Measurements from ENCODE around the gene DDX49.

The DDX49 gene

DNA sequence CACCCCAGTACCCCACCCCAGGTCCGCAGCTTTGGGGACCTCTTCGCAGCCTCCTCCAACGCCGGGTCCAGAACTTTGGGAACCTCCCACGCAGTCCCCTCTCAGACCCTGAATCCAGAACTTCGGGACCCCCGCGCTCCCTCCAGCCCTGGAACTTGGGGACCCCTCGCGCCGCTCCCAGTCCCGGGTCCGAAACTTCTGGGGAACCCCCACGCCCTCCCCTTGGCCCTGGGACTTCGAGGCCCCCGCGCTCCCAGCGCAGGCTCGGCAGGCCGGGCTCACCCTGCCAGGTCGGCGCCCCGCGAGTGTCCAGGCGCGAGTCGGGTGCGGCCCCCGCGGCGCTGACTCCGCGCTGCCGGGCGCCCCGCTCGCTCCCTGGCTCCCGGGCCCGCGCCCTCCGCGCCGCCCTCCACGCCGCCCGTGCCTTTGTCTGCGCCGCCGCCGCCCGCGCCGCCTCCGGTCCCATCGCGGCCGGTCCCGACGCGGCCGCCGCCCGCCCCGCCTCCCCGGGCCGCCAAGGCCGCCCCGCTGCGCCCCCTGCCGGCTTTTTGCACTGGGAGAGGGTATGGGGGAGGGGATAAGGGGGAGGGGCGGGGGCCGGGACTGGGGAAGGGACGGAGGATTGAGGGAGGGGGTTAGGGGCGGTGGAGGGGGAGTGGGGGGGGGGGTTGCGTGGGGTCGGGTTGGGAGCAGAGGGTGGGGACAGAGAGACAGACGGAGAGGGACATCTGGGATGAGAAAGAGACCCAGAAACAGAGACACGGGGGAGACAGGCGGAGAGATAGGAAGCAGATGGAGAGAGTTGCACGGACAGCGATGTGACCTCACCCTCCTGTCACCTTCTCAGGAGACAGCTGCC, 21.5 kb downstream of the DDX49 start, which contains the start of gene HOMER3:
Gene HOMER3 (minus strand): TSS at position 449 of the 859 bp plus-strand sequence. CDS start 2,235 bp downstream, outside the sequence.
- CTCF ChIA-PET = interaction anchor here (0.5 to 2.4 kb wide), 3 partner anchors 46 to 338 kb away, joined by 3 to 8 read pairs (median 6); no protein-coding TSS in a partner anchor
- TF ChIP-seq, protein P1, sequence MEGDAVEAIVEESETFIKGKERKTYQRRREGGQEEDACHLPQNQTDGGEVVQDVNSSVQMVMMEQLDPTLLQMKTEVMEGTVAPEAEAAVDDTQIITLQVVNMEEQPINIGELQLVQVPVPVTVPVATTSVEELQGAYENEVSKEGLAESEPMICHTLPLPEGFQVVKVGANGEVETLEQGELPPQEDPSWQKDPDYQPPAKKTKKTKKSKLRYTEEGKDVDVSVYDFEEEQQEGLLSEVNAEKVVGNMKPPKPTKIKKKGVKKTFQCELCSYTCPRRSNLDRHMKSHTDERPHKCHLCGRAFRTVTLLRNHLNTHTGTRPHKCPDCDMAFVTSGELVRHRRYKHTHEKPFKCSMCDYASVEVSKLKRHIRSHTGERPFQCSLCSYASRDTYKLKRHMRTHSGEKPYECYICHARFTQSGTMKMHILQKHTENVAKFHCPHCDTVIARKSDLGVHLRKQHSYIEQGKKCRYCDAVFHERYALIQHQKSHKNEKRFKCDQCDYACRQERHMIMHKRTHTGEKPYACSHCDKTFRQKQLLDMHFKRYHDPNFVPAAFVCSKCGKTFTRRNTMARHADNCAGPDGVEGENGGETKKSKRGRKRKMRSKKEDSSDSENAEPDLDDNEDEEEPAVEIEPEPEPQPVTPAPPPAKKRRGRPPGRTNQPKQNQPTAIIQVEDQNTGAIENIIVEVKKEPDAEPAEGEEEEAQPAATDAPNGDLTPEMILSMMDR (conservative IDR thresholded peaks at IDR 0.05; ENCODE audit: low read depth) = peak; percentile 89
- POLR2A ChIA-PET (ENCODE audit: low non-redundant PET) = no interaction called here
- peak; percentile 92 for DNase-seq (ENCODE audit: low spot score)
- peak within 1 kb of the TSS; percentile 89 for H3K27ac ChIP-seq

DNA sequence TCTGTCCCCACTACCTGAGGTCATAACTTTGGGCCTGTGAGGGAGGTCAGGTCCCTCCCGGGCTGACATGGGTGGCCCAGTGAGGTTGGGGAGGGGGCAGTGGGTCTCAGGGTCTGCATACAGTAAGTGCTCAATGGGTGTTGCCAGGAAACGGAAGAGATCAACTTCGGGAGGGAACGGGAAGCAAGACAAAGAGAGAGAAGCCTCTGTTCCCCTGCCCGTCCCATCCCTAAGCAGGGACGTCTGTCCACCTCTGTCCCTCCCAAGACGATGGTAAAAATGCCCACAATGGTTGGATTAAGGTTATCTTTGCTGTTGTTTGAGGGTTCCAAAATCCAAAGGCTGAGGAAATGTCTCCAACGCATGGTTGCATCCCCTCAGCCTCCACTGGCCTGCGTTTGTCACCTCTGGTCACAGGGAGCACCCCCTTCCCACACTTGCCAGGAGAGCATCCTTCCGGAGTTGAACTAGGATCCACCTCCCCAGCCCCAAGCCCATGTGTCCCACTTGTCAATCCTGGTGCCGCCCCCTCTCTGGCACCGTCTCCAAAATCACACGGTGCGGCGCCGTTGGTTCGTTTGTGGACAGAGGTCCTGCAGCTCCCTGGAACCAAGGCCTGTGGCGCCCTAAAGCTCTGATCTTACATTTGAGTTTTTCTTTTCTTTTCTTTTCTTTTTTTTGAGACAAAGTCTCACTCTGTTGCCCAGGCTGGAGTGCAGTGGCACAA, 22.3 kb downstream of the DDX49 start:
- DNase-seq (ENCODE audit: low spot score) = no peak
- POLR2A ChIA-PET (ENCODE audit: low non-redundant PET) = no interaction called here
- CTCF ChIA-PET = interaction anchor here (0.6 kb wide), 1 partner anchor 45 kb away, joined by 3 read pairs; no protein-coding TSS in a partner anchor
- peak overlapping the region; percentile 89 for H3K27ac ChIP-seq
- TF ChIP-seq, protein P1 (conservative IDR thresholded peaks at IDR 0.05; ENCODE audit: low read depth) = no peak

DNA sequence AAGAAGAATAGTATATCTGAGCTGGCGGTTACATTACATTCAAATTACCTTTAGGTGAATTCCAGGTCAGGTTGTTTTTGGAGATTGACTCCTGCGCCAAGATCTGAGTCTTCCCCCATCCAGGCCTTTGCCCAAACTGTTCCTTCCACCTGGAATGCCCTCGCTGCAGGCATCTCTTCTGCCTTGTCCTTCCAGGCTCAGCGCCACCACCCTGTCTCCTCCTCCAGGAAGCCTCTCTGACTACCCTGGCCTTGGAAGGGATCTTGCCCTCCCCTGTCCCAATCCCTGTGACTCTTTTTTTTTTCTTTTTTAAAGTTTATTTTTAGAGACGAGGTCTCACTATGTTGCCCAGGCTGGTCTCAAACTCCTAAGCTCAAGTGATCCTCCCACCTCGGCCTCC, 23.2 kb downstream of the DDX49 start:
- POLR2A ChIA-PET (ENCODE audit: low non-redundant PET) = no interaction called here
- TF ChIP-seq, protein P1 (conservative IDR thresholded peaks at IDR 0.05; ENCODE audit: low read depth) = no peak
- CTCF ChIA-PET = interaction anchor here (0.6 kb wide), 1 partner anchor 44 kb away, joined by 3 read pairs; no protein-coding TSS in a partner anchor

DNA sequence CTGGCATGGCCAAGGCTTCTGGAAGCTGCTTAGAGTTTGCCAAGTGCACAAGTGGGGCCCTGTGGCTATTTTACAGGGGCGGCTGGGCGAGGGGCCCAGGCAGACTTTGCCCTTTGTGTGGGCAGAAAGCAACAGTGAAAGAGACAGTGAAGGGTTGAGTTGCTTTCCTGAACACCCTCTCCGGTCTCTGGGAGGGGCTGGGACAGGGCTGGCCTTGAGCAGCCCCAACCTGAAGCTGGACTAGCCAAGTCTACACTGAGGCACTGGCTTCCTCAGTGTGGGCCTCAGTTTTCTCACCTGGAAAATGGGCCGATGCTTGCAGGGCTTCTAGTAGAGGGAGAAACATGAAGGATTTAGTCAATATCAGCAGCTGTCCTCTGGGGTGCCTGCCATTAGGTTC, 23.9 kb downstream of the DDX49 start:
- TF ChIP-seq, protein P1 (conservative IDR thresholded peaks at IDR 0.05; ENCODE audit: low read depth) = no peak
- no peak for DNase-seq (ENCODE audit: low spot score)
- POLR2A ChIA-PET (ENCODE audit: low non-redundant PET) = no interaction called here
- peak overlapping the region; percentile 89 for H3K27ac ChIP-seq
- CTCF ChIA-PET = no interaction called here

More for the DNA sequence above, 23.2 kb downstream of the DDX49 start:
- DNase-seq (ENCODE audit: low spot score) = no peak
- H3K27ac ChIP-seq = peak overlapping the region; percentile 89

DNA sequence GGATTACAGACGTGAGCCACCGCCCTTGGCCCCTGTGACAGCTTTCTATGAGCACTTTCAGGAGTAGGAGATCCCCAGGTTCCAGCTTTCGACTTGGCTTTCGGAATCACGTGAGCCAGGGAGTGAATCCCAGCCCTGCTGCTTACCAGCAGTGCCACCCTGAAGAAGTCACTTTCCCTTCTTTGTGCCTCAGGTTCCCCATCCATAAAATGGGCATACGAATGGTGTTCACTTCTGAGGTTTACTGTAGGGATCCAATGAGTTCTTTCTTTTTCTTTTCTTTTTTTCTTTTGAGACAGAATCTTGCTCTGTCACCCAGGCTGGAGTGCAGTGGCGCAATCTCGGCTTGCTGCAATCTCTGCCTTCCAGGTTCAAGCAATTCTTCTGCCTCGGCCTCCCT, 25.8 kb downstream of the DDX49 start:
- TF ChIP-seq, protein P1 (conservative IDR thresholded peaks at IDR 0.05; ENCODE audit: low read depth) = no peak
- DNase-seq (ENCODE audit: low spot score) = no peak
- no peak overlapping the region; the same call in 1 of the 2 replicates for H3K27ac ChIP-seq
- CTCF ChIA-PET = no interaction called here
- POLR2A ChIA-PET (ENCODE audit: low non-redundant PET) = no interaction called here

DNA sequence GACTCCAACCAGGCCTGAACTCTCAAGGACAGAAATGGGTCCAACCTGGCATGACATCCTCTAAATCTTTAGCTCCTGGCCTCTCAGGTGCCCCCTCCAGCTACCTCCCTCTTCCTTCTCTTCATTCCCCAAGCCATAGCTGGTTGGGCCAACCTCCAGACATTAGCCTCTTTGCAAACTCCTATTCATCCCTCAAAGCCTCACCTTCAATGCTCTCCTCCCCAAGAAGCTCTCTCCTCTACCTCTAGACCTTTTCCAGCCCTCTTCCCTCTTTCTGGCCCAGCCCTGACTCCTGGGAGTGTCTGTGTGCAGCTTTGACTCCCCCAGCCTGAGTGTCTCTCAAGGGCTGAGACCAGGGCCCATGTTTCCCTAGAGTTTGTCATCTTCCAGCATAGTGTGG, 26.8 kb downstream of the DDX49 start:
- ChIA-PET CTCF (no interaction called here), POLR2A (ENCODE audit: low non-redundant PET) (no interaction called here)
- TF ChIP-seq, protein P1 (conservative IDR thresholded peaks at IDR 0.05; ENCODE audit: low read depth) = no peak
- no peak overlapping the region for H3K27ac ChIP-seq
- DNase-seq (ENCODE audit: low spot score) = no peak

Data from RWPE1 (cell line).